WTC11 (cell line): Measurements from ENCODE around the gene ACVR1B. TPM values are rescaled to one million over a fixed set of nuclear protein-coding genes. Genes with fewer than 3 reads are reported as not detected.

Experiments used
- ATAC-seq: fragments of 200-7000 bp; cut with Tn5 transposase; 2 replicates; pipeline ENCODE4 v1.10.0; 2021; ENCODE audit warnings: mild to moderate bottlenecking, moderate library complexity
- CTCF ChIA-PET: fragments of 300-600 bp; sonication (Branson Sonifier 250); formaldehyde crosslinking; loops from one replicate; lab custom pipeline; 2021; ENCODE audit warnings: antibody characterized with exemption; lab: Charles Lee
- POLR2A ChIA-PET: fragments of 350-600 bp; sonication (Branson Sonifier 250); formaldehyde crosslinking; loops from one replicate; lab custom pipeline; 2021; ENCODE audit warnings: antibody characterized with exemption; lab: Charles Lee
- DNase-seq: peaks from one replicate; pipeline ENCODE4 v3.0.0; 2021; ENCODE audit warnings: low spot score
- H3K27ac Mint-ChIP-seq: 2 replicates; pipeline ENCODE4 v1.8.0; 2021; ENCODE audit warnings: mixed read lengths
- H3K27me3 Mint-ChIP-seq: 2 replicates; pipeline ENCODE4 v1.8.0; 2021; ENCODE audit warnings: low read depth, mild to moderate bottlenecking, moderate library complexity, mixed read lengths
- H3K36me3 Mint-ChIP-seq: 2 replicates; pipeline ENCODE4 v1.8.0; 2021; ENCODE audit warnings: mixed read lengths
- H3K4me1 Mint-ChIP-seq: 2 replicates; pipeline ENCODE4 v1.8.0; 2022; ENCODE audit warnings: mixed read lengths
- H3K4me3 Mint-ChIP-seq: 2 replicates; pipeline ENCODE4 v1.8.0; 2021; ENCODE audit warnings: mild to moderate bottlenecking, moderate library complexity, mixed read lengths
- H3K9me3 Mint-ChIP-seq: 2 replicates; pipeline ENCODE4 v1.8.0; 2021; ENCODE audit warnings: mixed read lengths
- ATF1 ChIP-seq: sonication (generic); formaldehyde crosslinking; IDR thresholded peaks from 2 replicates; pipeline ENCODE4 v1.8.1; 2023; ENCODE audit warnings: mild to moderate bottlenecking, moderate library complexity, missing genetic modification reagents
- CBFB ChIP-seq: sonication (generic); formaldehyde crosslinking; IDR thresholded peaks from 2 replicates; pipeline ENCODE4 v1.8.1; 2022; ENCODE audit warnings: mild to moderate bottlenecking, low read depth, missing genetic modification reagents
- CDX4 ChIP-seq: fragments of 250-450 bp; sonication (Bioruptor Pico); IDR thresholded peaks from 2 replicates; pipeline ENCODE4 v1.9.0; 2021; ENCODE audit warnings: moderate library complexity, mild to moderate bottlenecking, inconsistent platforms, borderline replicate concordance
- CREM ChIP-seq: sonication (generic); formaldehyde crosslinking; IDR thresholded peaks from 2 replicates; pipeline ENCODE4 v1.8.1; 2022; ENCODE audit warnings: mild to moderate bottlenecking, missing genetic modification reagents, moderate library complexity
- ERG ChIP-seq: fragments of 250-450 bp; sonication (Bioruptor Pico); IDR thresholded peaks from 2 replicates; pipeline ENCODE4 v1.8.0; 2021; ENCODE audit warnings: mild to moderate bottlenecking
- FOXK1 ChIP-seq: sonication (generic); formaldehyde crosslinking; IDR thresholded peaks from 2 replicates; pipeline ENCODE4 v1.8.0; 2022; ENCODE audit warnings: mild to moderate bottlenecking, moderate library complexity, missing genetic modification reagents
- MAX ChIP-seq: sonication (generic); formaldehyde crosslinking; IDR thresholded peaks from 2 replicates; pipeline ENCODE4 v1.8.0; 2022; ENCODE audit warnings: mild to moderate bottlenecking, missing genetic modification reagents
- NFYB ChIP-seq: sonication (generic); formaldehyde crosslinking; conservative IDR thresholded peaks from 2 replicates; pipeline ENCODE4 v1.8.0; 2022; ENCODE audit warnings: low read depth, missing genetic modification reagents
- PRRX2 ChIP-seq: fragments of 250-450 bp; sonication (Bioruptor Pico); IDR thresholded peaks from 2 replicates; pipeline ENCODE4 v1.8.0; 2021; ENCODE audit warnings: mild to moderate bottlenecking
- SP1 ChIP-seq: sonication (generic); formaldehyde crosslinking; conservative IDR thresholded peaks from 2 replicates; pipeline ENCODE4 v1.8.1; 2022; ENCODE audit warnings: missing genetic modification reagents
- TCF7 ChIP-seq: sonication (generic); formaldehyde crosslinking; IDR thresholded peaks from 2 replicates; pipeline ENCODE4 v1.8.0; 2022; ENCODE audit warnings: mild to moderate bottlenecking, low read depth, missing genetic modification reagents, moderate library complexity
- ZBTB21 ChIP-seq: sonication (generic); formaldehyde crosslinking; IDR thresholded peaks from 2 replicates; pipeline ENCODE4 v1.8.1; 2023; ENCODE audit warnings: mild to moderate bottlenecking, missing genetic modification reagents, borderline replicate concordance
- ZNF232 ChIP-seq: sonication (generic); formaldehyde crosslinking; IDR thresholded peaks from 2 replicates; pipeline ENCODE4 v1.8.0; 2022; ENCODE audit warnings: mild to moderate bottlenecking, missing genetic modification reagents
- ZNF423 ChIP-seq: fragments of 250-450 bp; sonication (Bioruptor Pico); IDR thresholded peaks from 2 replicates; pipeline ENCODE4 v2.1.2; 2022; ENCODE audit warnings: mild to moderate bottlenecking, moderate library complexity
- total RNA-seq: library from RNA; stranded (reverse); gene quantifications from 3 replicates; pipeline ENCODE4 v1.2.3, GENCODE V29; 2021
- TF ChIP-seq, protein P1 (sequence below): sonication (generic); formaldehyde crosslinking; IDR thresholded peaks from 2 replicates; pipeline ENCODE4 v1.8.1; 2022; ENCODE audit warnings: mild to moderate bottlenecking, moderate library complexity, missing genetic modification reagents
- TF ChIP-seq, protein P2 (sequence below): fragments of 250-450 bp; sonication (Bioruptor Pico); IDR thresholded peaks from 2 replicates; pipeline ENCODE4 v1.9.0; 2021; ENCODE audit warnings: mild to moderate bottlenecking
- TF ChIP-seq, protein P3 (sequence below): sonication (generic); formaldehyde crosslinking; IDR thresholded peaks from 2 replicates; pipeline ENCODE4 v1.8.1; 2023; ENCODE audit warnings: mild to moderate bottlenecking, missing genetic modification reagents
- TF ChIP-seq, protein P4 (sequence below): fragments of 250-450 bp; sonication (Bioruptor Pico); conservative IDR thresholded peaks from 2 replicates; pipeline ENCODE4 v1.9.0; 2021; ENCODE audit warnings: mild to moderate bottlenecking

Gene ACVR1B
- total RNA-seq, 1 experiment from 2014 or later, result 24.1 TPM

DNA sequence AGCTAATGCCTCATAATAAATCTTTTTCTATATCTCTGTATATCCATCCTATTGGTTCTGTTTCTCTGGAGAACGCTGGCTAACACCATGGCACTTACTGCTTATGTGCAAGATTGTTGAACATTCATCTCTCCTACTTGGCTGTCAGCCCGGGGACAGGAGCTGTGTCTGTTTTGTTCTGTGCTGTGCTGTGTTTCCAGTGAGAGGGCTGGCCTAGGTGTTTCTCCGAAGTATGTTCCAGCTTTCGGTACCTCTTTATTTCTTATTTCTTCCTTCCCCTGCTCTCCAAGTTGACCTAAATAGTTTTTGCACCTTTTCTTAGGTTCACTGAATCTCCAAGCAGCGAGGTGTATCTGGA is 80.9 kb downstream of the ACVR1B start:
- TF ChIP-seq ATF1, result no peak
- no peak for TF ChIP-seq MAX (CRISPR knock-in tag)
- TF ChIP-seq, all 79 proteins: peak for 0
- no peaks in the 10 kb centered on the region for H3K36me3 Mint-ChIP-seq
- peak overlapping the region; percentile 69 for H3K4me3 Mint-ChIP-seq
- DNase-seq (no peak), ATAC-seq (no peak)
- peak overlapping the region; percentile 84 for H3K27ac Mint-ChIP-seq
- H3K4me1 Mint-ChIP-seq, result peaks cover 29% of the 10 kb centered on the region
- ChIA-PET POLR2A (interaction anchor here (0.6 to 5.0 kb wide), 16 partner anchors 9 to 974 kb away, joined by 3 to 17 read pairs (median 4); partner anchors contain the start of genes ATG101, EIF4B, NR4A1 and SMIM41), CTCF (interaction anchor here (0.7 to 21.1 kb wide), 15 partner anchors 8 to 168 kb away, joined by 3 to 1431 read pairs (median 10); partner anchors contain the start of genes ANKRD33, ATG101, NR4A1 and SMIM41)
- no peaks in the 10 kb centered on the region for H3K9me3 Mint-ChIP-seq
- H3K27me3 Mint-ChIP-seq, result peaks cover 46% of the 10 kb centered on the region

DNA sequence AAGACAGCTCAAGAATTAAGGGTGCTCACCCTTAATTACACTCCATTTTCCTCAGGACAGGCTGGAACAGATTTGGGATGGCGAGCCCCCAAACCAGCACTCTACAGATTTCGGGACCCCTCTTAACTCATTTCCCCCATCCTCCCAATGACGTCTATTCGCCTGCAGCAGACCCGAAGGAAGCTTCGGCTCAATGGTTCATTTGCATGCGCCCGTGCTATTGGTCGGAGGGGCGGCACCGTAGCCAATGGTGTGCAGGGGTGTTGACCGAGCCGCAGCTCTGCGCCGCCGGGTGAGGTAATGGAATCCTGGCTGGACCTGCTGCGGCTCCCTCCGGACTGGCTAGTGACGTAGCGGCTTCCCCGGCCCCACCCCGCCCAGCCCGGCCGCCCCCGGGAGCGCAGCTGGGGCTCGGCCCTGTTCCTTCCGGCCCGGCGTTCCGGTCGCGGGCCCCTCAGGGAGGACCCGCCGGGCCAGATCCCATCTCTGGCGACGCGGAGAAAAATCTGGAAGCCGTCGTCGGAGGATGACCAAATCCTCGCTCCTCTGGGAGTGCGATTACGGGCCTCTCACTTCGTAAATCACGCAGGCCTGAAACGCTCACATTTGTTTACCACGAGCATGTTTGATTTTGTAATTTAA is 81.4 kb downstream of the ACVR1B start:
- CTCF ChIA-PET, result interaction anchor here (0.6 to 21.1 kb wide), 17 partner anchors 9 to 1472 kb away, joined by 3 to 1431 read pairs (median 9); partner anchors contain the start of genes ANKRD33, ATG101, NR4A1 and SMIM41
- TF ChIP-seq ZNF232, result no peak
- TF ChIP-seq, protein P1, sequence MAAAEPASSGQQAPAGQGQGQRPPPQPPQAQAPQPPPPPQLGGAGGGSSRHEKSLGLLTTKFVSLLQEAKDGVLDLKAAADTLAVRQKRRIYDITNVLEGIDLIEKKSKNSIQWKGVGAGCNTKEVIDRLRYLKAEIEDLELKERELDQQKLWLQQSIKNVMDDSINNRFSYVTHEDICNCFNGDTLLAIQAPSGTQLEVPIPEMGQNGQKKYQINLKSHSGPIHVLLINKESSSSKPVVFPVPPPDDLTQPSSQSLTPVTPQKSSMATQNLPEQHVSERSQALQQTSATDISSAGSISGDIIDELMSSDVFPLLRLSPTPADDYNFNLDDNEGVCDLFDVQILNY (CRISPR knock-in tag), result 0 out of 2 replicates have a peak, but pooled peaks have one; percentile 39
- peak; percentile 91 for TF ChIP-seq ZBTB21 (CRISPR knock-in tag)
- TF ChIP-seq CREM (CRISPR knock-in tag), result peak; percentile 51; the same call in 1 of the 2 replicates
- TF ChIP-seq NFYB (CRISPR knock-in tag), result peak; percentile 70
- TF ChIP-seq SP1, result peak; percentile 39; the same call in 1 of the 2 replicates
- TF ChIP-seq MAX (CRISPR knock-in tag), result peak; percentile 56; the same call in 1 of the 2 replicates
- no peak for TF ChIP-seq CDX4 (CRISPR knock-in tag)
- TF ChIP-seq ZNF423, result peak; percentile 25; the same call in 1 of the 2 replicates
- TF ChIP-seq, protein P2, sequence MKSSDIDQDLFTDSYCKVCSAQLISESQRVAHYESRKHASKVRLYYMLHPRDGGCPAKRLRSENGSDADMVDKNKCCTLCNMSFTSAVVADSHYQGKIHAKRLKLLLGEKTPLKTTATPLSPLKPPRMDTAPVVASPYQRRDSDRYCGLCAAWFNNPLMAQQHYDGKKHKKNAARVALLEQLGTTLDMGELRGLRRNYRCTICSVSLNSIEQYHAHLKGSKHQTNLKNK (CRISPR knock-in tag), result no peak

DNA sequence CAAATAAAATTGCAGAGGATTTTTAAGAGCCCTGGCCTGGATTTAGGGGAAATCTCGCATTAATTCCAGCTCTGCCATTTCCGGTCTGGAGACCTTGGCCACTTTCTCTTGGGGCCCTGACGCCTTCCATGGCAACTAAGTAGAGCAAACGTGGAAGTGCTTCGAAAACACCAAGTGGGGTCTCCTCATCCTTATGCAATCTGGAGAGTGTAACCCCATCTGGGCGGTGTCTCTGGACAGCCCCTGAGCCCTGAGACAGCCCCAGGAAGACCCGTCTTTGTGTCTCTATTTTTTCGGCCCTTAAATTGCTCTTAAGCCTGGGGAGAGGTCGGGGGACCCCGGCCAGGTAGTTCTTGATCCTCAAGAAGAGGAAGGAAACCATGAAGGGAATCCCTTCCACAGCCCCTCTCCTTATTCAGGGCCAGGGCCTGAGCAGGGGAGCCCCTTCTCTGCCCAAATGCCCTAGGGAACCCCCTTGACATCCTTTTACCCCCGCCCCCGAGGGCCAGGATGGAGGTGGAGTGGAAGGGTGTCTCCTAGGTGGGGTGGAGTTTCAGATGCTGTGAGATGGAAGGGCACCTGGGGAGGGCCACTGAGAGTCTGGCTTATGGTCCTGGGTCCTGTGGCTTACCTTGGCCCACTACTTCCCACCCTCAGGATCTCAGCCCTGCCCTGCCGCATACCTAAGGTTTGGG is 82.1 kb downstream of the ACVR1B start:
- ChIA-PET CTCF (interaction anchor here (0.6 to 21.1 kb wide), 16 partner anchors 10 to 1473 kb away, joined by 3 to 1431 read pairs (median 10); partner anchors contain the start of genes ANKRD33, ATG101, NR4A1 and SMIM41), POLR2A (interaction anchor here (0.8 to 5.0 kb wide), 14 partner anchors 10 to 973 kb away, joined by 3 to 17 read pairs (median 4); partner anchors contain the start of genes ATG101, EIF4B, NR4A1 and SMIM41)
- Mint-ChIP-seq H3K27ac (peak overlapping the region; percentile 95), H3K27me3 (peaks cover 51% of the 10 kb centered on the region), H3K36me3 (no peaks in the 10 kb centered on the region), H3K4me3 (peak overlapping the region; percentile 68), H3K4me1 (peaks cover 36% of the 10 kb centered on the region), H3K9me3 (no peaks in the 10 kb centered on the region)
- no peak for DNase-seq
- TF ChIP-seq ERG (CRISPR knock-in tag) (no peak), CBFB (CRISPR knock-in tag) (no peak), TCF7 (CRISPR knock-in tag) (no peak), FOXK1 (no peak), PRRX2 (no peak)
- TF ChIP-seq, protein P3, sequence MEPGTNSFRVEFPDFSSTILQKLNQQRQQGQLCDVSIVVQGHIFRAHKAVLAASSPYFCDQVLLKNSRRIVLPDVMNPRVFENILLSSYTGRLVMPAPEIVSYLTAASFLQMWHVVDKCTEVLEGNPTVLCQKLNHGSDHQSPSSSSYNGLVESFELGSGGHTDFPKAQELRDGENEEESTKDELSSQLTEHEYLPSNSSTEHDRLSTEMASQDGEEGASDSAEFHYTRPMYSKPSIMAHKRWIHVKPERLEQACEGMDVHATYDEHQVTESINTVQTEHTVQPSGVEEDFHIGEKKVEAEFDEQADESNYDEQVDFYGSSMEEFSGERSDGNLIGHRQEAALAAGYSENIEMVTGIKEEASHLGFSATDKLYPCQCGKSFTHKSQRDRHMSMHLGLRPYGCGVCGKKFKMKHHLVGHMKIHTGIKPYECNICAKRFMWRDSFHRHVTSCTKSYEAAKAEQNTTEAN (CRISPR knock-in tag), result no peak
- TF ChIP-seq, protein P4, sequence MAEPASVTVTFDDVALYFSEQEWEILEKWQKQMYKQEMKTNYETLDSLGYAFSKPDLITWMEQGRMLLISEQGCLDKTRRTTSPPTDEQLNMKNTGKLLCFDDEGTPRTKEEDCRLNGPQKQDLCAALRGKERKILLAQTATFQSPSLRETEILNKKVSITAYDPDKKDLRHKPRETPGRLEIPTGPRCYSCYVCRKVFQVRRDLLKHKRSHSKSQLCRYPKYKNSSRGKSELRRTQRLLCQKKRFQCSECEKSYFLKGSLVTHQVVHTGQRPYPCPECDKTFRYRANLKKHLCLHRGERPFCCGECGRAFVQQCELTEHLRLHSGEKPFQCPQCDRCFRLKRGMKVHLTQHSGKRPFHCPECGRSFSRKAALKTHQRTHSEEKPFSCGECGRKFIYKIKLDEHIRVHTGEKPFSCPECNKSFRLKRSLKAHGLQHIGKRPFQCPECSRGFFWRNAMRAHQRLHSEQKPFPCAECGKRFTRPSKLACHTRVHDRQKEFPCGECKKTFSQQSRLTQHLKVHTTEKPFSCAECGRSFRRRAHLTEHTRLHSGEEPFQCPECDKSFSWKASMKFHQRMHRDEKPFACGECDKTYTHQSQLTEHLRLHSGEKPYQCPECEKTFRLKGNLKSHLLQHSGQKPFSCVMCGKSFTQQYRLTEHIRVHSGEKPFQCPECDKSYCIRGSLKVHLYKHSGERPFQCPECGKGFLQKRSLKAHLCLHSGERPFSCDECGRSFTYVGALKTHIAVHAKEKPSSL (CRISPR knock-in tag), result no peak
- ATAC-seq, result no peak

More for the DNA sequence above, 81.4 kb downstream of the ACVR1B start:
- H3K4me1 Mint-ChIP-seq, result peaks cover 31% of the 10 kb centered on the region
- peak overlapping the region; percentile 95 for H3K27ac Mint-ChIP-seq
- POLR2A ChIA-PET, result interaction anchor here (0.6 to 5.0 kb wide), 16 partner anchors 10 to 973 kb away, joined by 3 to 17 read pairs (median 4); partner anchors contain the start of genes ATG101, EIF4B, NR4A1 and SMIM41
- H3K27me3 Mint-ChIP-seq, result peaks cover 46% of the 10 kb centered on the region
- ATAC-seq, result peak; percentile 93
- H3K36me3 Mint-ChIP-seq, result no peaks in the 10 kb centered on the region
- no peaks in the 10 kb centered on the region for H3K9me3 Mint-ChIP-seq
- DNase-seq, result peak; percentile 97
- H3K4me3 Mint-ChIP-seq, result peak overlapping the region; percentile 69
